NCI-H146 (cell line): ENCODE results near the gene SLC9A4.

ENCODE experiments used
- DNase-seq: peaks from one replicate; lab custom pipeline; 2025; lab: John Stamatoyannopoulos, UW

SLC9A4 gene

GRCh38 chr2:102455061-102455670, 17.9 kb upstream of the SLC9A4 start:
- DNase-seq = no peak

GRCh38 chr2:102460467-102460866, 12.6 kb upstream of the SLC9A4 start:
- no peak for DNase-seq

GRCh38 chr2:102461188-102461587, 11.8 kb upstream of the SLC9A4 start:
- no peak for DNase-seq

GRCh38 chr2:102463160-102463559, 9.9 kb upstream of the SLC9A4 start:
- no peak for DNase-seq

GRCh38 chr2:102470168-102470567, 2.9 kb upstream of the SLC9A4 start:
- DNase-seq = no peak

- DNase-seq = no peak
Measured at GRCh38 chr2:102473631-102474030, 605 bp downstream of the SLC9A4 start.

- DNase-seq = no peak
Measured at GRCh38 chr2:102474785-102475184, 1.8 kb downstream of the SLC9A4 start.

GRCh38 chr2:102478686-102479470, 5.9 kb downstream of the SLC9A4 start:
- DNase-seq = no peak

DNA sequence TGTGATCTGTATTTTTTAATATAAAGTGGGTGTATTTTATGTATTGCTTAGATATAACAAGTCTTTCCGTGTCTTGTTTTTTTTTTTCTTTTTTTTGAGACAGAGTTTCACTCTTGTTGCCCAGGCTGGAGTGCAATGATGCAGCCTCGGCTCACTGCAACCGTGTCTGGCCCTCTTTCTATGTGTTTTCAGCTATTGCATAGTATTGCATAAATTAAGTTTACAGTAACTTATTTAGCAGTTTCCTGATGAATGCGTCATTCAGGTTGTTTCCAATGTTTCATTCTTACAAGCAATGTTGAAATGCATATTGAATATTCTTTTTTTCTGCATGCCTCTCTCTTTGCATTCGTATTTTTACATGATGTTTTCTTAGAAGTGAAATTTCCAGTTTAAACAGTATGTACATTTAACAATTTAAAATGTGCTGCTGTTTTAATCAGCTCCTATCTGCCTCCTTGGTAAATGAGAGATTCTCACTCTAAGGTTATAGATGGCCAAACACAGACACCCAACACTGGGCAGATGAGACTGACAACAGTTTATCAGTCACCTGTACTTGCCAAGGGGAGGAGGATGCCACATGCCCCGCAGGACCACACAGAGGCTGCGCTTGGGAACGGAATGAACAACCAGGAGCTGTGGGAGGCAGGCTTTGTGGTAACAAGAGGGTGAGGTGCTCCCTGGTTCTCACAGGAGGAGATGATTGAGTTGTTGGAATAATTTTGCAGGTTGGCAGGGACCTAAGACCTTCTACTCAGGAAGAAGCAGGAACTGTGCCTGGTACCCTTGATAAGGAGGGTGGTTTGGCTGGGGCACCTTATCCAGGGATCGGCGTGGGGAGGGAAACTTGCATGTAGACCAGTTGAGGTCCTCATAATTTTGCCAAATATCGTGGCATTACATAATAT, 7.5 kb downstream of the SLC9A4 start:
- DNase-seq = no peak

GRCh38 chr2:102481931-102482330, 8.9 kb downstream of the SLC9A4 start:
- DNase-seq = no peak

DNA sequence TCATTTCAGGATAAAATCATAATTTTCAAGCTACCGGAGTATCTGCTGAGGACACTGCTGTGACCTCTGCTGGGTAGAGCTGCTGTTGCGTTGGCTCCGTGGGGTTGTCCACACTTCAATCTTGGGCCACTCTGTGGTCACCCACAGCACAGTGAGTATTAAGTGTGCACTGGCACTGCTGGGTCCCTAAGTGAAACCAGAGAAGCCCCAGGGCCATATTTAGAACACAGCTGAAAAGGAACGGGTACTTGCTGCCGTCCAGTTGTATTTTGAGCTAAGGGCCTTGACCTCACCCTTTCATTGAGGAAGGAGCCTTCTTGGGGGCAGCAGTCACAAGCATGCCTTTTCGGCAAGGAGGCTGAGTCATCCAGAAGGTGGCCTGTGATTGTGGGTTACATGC, 10.1 kb downstream of the SLC9A4 start:
- no peak for DNase-seq

DNA sequence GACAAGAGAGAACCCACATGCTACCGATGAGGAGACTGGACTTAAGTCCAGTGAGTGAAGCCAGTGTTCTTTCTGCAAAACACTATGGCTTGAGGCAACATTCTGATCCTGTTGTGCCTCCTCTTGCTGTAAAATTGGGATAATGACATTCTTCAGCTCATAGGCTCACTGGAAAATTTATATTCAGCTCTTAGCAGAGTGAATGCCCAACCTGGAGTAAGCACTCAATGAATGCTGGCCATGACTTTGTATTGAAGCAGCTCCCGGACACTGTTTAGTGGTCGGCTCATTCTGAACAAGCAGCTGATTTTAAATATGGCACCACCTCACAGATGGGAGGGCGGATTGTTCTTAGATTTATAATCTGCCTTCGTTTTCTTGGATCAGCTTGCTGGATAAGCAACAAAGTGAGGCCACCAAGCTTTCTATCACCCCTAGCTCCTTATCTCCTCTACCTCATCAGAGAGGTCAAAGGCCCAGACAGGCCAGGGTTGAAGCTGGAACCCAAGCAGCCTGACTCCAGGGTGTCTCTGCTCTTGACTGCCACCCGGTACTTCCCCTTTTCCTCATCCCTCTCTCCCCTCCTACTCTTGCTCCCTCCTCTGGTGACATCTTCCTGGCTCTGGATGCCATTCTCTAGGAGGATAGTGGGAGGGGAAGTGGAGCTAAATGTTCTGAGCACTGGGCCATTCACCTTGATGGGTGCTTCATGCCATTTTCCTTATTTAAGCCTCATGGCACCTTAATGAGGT, 11.5 kb downstream of the SLC9A4 start:
- DNase-seq = no peak

DNA sequence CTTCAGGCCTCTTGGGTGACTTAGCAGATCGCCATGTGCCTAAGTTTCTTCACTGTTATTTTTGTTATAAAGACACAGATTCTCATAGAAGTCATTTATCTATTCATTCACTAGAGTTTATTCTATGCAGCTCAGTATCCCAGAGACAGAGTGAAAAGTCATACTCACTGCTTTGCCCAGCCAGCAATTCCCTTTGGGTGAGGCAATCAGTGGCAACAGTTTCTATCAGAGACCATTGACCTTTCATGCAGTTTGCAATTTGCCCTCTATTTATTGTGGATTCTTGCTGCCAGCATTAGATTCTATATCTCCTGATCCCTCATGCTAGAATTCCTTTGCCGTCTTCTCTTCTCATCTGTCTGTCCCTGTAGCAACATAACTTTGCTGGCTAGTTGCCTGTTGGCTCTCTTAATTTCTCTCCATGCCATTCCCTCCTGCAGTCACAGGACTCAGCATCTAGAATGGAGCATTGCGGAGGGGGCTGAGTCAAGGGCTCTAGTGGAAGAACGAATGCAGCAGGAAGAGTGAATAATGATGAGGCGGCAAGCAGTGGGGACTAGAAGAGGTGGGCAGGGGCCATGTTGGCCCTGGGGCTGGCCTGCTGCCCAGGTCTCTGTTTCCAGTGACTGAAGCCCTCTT, 12.2 kb downstream of the SLC9A4 start:
- DNase-seq = no peak

DNA sequence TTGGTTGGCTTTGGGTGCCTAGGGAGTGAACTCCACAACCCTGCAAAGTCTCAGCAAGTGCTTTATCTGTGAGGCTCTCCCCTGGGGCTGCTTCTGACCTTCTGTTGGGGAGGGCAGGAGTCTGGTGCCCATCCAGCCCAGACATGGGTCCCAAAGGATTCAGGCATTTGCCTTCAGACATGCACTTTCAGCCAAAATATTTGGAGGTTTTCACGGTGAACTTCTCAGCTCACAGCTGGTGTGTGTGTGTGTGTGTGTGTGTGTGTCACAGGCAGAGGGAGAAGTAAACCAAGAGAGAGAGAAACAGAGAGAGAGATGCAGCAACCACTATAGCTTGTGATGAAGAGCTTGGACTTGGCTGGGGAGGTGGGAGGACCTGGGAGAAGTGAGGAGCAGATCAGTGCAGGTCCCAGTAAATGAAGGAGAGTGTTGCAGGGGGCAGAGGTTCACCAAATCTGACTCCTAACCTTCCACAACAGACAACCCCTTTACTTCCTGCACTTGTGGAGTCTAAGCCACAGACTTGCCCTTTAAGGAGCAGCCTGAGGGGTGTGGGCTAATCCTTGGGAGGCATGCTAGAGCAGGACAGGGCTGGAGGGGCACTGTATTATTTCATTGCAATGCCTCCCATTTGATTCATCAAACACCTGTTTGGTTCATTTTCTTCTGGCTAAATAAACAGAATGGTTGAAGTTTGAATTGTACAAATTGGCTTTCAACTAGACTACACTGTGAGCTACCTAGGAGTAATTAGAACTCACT, 14.1 kb downstream of the SLC9A4 start:
- DNase-seq = no peak

DNA sequence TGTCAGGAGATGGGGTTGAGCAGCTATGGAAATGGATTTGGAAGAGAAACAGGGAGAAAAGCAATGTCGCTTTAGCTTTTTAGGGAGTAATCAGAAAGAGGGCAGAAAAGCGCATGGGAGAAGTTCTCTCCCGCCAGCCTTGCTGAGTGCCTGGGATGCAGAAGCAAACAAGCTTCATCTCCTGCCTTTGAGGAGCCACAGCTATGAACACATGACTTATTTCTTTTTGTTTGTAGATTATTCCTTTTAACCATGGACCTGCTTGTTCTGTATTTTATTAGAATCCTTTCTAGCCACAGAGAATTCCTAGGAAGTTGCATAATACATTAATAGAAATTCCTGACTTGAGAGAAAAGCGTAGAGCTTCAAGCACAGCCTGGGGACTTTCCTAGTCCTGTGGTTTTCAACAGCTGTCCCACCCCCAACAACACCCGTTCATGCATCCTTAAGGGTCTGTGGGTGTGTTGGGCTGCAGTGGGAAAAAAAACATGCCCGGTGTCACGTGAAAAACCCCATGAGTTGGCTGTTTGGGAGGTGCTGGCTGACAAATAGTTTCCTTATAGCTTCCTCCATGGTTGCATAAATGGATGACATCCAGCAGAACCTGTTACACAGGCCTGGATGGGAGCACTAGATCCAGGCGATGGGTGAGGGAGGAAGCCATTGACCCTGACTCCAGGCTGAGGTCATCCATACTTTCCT, 14.9 kb downstream of the SLC9A4 start:
- no peak for DNase-seq

GRCh38 chr2:102489646-102490045, 16.6 kb downstream of the SLC9A4 start:
- DNase-seq = no peak

- no peak for DNase-seq
Measured at GRCh38 chr2:102492006-102492405, 19.0 kb downstream of the SLC9A4 start.

DNA sequence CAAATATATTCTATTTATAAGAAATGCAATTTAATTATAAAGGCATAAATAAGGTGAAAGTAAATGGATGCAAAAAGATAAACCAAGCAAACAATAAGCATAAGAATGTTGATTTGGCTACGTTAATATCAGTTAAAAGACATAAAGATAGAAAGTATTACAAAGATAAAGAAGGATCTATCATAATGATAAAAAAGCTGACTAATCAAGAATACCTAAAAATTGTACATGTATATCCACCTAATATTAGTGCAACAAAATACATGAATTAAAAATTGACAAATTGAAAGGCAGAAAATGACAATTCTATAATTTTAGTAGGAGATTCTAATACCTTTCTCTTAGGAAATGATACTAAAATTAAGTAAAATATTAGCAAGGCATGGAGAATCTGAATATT, 21.5 kb downstream of the SLC9A4 start:
- DNase-seq = no peak

DNA sequence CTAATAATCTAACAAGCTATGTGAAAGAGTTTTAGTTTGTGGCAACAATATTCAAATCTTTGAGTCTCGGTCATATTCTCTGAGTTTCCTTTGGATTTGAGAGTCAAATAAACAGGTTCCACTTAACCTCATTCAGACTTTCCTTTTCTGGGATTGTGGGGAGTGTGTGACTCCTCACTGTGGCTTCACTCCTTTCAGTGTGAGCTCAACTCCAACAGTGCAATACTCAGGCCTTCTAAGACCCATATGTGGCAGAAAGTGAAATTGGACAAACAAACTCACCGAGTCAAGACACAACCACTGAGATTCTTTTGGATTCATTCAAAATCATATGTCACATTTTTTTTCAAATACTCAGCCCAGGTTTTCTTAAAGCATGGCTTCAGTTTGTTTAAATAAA, 25.4 kb downstream of the SLC9A4 start:
- DNase-seq = no peak

DNA sequence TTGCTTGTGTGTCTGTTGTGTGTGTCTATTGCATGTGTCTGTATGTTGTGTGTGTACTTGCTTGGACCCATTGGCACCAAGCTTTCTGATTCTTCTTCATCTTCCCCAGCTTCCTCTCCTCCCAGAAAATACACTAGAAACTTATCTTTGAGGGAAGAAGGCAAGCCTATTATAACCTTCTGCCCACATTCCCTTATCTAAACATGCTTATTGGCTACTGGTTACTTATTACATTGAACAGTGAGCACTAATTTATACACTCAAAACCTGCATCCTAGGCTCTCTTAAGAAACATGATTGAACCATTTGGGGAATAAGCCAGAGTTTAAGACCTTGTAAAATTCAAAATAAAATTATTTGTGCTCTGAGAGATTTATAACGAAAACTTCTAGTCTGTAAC, 26.5 kb downstream of the SLC9A4 start:
- DNase-seq = no peak
